ENCODE results near the gene CHCHD6. TPM values are rescaled to one million over a fixed set of nuclear protein-coding genes. Genes with fewer than 3 reads are reported as not detected.

Gene CHCHD6
- total and polyA plus RNA-seq, 12 donors: 10.6 to 22.5 (median 17.6) TPM

DNA sequence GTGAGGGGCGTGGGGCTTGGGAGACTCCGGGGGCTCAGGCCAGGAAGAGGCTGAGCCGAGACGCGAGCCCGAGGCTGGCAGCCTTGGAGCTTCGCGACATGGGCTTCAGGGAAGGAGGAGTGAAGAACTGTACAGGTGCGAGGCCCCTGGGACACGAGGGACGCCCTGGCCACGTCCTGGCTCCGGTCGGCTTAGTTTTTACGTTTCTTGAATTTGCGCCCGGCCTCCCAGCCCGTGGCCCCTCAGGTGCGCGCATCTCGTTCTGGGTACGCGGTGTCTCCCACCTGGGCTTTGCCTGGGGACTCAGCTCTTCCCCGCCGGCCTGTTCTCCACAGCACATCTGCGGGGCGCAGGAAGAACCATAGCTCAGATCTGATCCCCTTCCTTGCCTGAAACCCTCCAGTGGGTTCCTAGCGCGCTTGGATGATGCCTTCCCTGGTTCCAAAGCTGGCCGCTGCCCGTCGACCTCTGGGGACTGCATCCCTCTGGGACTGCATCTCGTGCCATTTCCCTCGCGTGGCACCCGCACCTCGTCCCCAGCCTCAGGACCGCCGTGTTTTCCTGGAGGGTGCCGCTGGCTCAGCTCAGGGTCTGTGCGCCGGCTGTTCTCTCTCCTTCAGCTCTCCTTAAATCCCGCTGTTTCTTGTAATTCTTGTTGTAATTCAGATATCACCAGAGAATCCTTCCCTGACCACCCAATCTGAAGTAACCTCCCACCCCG, 614 bp downstream of the CHCHD6 start:
- no peaks in the 10 kb centered on the region for H3K36me3 ChIP-seq (replicated peaks in 1 of 2)
- no peak overlapping the region for H3K27ac ChIP-seq
- H3K9me3 ChIP-seq (replicated peaks in 1 of 3): no peaks in the 10 kb centered on the region
- intact Hi-C loops (cut with DNase I): no loop called here
- no peak for TF ChIP-seq POLR2A (IDR thresholded peaks at IDR 0.05)
- TF ChIP-seq, protein P1, sequence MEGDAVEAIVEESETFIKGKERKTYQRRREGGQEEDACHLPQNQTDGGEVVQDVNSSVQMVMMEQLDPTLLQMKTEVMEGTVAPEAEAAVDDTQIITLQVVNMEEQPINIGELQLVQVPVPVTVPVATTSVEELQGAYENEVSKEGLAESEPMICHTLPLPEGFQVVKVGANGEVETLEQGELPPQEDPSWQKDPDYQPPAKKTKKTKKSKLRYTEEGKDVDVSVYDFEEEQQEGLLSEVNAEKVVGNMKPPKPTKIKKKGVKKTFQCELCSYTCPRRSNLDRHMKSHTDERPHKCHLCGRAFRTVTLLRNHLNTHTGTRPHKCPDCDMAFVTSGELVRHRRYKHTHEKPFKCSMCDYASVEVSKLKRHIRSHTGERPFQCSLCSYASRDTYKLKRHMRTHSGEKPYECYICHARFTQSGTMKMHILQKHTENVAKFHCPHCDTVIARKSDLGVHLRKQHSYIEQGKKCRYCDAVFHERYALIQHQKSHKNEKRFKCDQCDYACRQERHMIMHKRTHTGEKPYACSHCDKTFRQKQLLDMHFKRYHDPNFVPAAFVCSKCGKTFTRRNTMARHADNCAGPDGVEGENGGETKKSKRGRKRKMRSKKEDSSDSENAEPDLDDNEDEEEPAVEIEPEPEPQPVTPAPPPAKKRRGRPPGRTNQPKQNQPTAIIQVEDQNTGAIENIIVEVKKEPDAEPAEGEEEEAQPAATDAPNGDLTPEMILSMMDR (IDR thresholded peaks at IDR 0.05): no peak
- WGBS, 4 donors: 15 to 27% (median 19%) methylated on average over 19 to 44 of the region's 44 CpGs
- peaks cover 5 to 13% of the 10 kb centered on the region in 2 donors for H3K4me1 ChIP-seq (replicated peaks in 1 of 2)
- H3K27me3 ChIP-seq: no peaks in the 10 kb centered on the region
- H3K4me3 ChIP-seq: peak overlapping the region; percentile 34 to 97 (median 55)
- DNase-seq: peak in 1 of 7 donors; percentile 51

DNA sequence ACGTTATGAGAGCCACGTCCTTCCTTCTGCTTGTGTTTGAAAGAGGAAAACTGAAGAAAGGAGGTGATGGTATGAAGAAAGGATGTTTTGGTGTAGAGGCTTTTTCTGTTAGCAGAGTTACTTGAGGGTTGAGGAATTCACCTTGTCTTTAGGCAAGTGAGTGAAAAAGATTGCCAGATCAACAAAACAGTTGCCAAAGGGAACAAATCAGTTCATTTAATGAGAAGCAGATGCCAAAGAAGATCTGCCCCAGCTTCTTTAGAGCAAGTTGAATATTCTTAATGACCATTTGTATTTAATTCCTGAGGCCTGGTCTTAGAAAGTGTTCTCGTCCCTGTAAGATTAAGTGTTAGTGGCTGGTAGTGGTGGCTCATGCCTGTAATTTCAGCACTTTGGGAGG, 2.6 kb downstream of the CHCHD6 start:
- DNase-seq: no peak
- Histone ChIP-seq H3K4me3 (no peak overlapping the region), H3K27me3 (no peaks in the 10 kb centered on the region), H3K27ac (no peak overlapping the region), H3K9me3 (replicated peaks in 1 of 3) (no peaks in the 10 kb centered on the region), H3K4me1 (replicated peaks in 1 of 2) (peaks cover 5 to 13% of the 10 kb centered on the region in 2 donors), H3K36me3 (replicated peaks in 1 of 2) (no peaks in the 10 kb centered on the region)
- WGBS, 4 donors: 75 to 89% (median 80%) methylated on average over 3 of the region's 3 CpGs
- intact Hi-C loops (cut with DNase I): no loop called here
- no peak for TF ChIP-seq POLR2A (IDR thresholded peaks at IDR 0.05)
- TF ChIP-seq, protein P1 (IDR thresholded peaks at IDR 0.05): no peak

DNA sequence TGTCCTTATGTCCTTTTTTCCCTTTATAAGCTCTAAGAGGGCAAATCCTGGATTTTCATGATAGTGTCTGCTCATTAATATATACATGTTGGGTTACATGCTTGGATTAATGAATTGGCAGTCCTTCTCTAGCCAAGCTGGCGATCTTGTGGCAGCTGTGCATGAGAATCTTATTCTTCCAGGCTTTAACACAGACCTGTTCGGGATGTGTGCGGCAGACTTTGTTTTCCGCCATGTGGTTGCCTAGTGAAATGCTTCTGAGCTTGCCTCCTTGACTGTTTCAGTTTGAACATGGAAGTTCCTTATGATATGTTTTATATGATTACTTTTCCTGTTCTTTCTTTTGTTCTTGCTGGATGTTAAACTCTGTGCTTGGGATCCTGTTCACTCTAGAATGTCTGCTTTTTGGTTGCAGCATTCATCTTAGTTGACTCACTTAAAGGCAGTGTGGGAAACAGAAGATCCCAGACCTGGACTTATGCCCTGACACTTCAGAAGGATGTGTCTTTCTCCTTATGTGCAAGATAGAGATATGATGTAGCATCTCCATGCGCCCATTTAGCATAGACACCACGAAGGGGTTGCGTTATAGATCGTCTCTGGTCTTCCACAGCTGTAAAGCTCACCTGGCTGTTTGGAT, 7.2 kb downstream of the CHCHD6 start:
- H3K27me3 ChIP-seq: no peaks in the 10 kb centered on the region
- H3K36me3 ChIP-seq (replicated peaks in 1 of 2): no peaks in the 10 kb centered on the region
- TF ChIP-seq POLR2A (IDR thresholded peaks at IDR 0.05): no peak
- TF ChIP-seq, protein P1 (IDR thresholded peaks at IDR 0.05): no peak
- no peak for DNase-seq
- intact Hi-C loops (cut with DNase I): no loop called here
- H3K4me3 ChIP-seq: no peak overlapping the region
- no peak overlapping the region for H3K27ac ChIP-seq
- no peaks in the 10 kb centered on the region for H3K4me1 ChIP-seq (replicated peaks in 1 of 2)
- WGBS, 4 donors: 94 to 97% (median 95%) methylated on average over 8 of the region's 8 CpGs
- H3K9me3 ChIP-seq (replicated peaks in 1 of 3): no peaks in the 10 kb centered on the region

DNA sequence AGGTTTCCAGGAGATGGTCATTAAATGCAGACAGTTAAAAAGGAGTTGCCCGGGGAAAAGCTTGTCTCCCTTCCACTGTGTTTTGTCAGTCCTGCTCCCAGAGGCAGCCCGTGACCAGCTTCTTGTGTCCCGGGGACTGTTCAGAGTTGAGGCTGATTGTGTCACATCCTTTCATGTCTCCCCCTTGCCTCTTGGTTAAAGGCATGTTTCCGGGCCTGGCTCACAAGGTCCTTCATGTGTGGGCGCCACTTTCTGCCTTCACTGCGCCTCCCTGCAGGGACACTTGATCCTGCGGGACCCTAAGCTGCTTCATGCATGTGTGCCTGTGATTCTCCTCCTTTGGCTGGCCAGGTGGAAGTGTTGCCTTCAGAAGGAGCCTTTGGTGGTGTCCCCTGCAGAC, 9.2 kb downstream of the CHCHD6 start:
- TF ChIP-seq, protein P1 (IDR thresholded peaks at IDR 0.05): no peak
- TF ChIP-seq POLR2A (IDR thresholded peaks at IDR 0.05): no peak

More for the DNA sequence above, 9.2 kb downstream of the CHCHD6 start:
- H3K4me3 ChIP-seq: no peak overlapping the region
- H3K4me1 ChIP-seq (replicated peaks in 1 of 2): no peaks in the 10 kb centered on the region
- H3K36me3 ChIP-seq (replicated peaks in 1 of 2): no peaks in the 10 kb centered on the region
- H3K9me3 ChIP-seq (replicated peaks in 1 of 3): no peaks in the 10 kb centered on the region
- H3K27me3 ChIP-seq: no peaks in the 10 kb centered on the region
- DNase-seq: no peak
- WGBS, 4 donors: 92 to 99% (median 95%) methylated on average over 5 to 7 of the region's 7 CpGs
- intact Hi-C loops (cut with DNase I): no loop called here
- H3K27ac ChIP-seq: no peak overlapping the region

Data from adrenal gland (tissue), 12 donors.